GM18511 (cell line): ENCODE measurements around the gene RBFOX1.

ENCODE experiments used
- ATAC-seq: cut with Tn5 transposase; IDR thresholded peaks from one replicate; pipeline ENCODE4 v1.9.1; 2021; ENCODE audit warnings: mild to moderate bottlenecking, moderate library complexity; ENCODE audit not compliant: unreplicated experiment

The RBFOX1 gene

DNA sequence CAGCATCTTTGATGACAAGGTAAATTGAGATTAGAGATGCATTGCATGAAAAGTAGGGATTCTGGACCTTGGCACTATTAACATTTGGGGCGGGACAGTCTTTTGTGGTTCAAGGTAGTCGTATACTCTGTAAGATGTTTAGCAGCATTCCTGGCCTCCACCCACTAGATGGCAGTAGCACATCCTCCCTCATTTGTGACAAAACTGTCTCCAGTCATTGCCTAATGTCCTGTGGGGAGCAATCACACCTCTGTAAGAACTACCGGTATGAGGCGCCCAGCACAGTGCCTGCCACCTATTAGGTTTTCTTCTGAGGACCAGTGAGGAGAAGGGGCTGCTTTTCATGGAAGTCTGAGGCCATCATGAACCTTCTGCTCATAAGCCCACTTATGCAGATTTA lies 180.8 kb downstream of the RBFOX1 start:
- ATAC-seq: no peak

DNA sequence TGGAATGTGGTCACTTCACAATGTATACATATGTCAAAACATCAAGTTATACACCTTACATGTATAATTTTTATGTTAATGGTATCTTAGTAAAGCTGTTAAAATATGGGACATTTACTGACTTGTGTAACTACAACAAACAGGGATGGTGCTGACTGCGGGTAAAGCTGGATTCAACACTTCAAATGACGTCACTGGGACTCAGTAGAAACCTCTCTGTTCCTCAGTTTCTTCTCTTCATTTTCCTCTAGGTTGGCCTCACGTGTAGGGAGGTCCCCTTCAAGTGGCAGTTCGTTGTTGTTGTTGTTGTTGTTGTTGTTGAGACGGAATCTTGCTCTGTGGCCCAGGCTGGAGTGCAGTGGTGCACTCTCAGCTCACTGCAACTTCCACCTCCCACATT lies 182.9 kb downstream of the RBFOX1 start:
- no peak for ATAC-seq

DNA sequence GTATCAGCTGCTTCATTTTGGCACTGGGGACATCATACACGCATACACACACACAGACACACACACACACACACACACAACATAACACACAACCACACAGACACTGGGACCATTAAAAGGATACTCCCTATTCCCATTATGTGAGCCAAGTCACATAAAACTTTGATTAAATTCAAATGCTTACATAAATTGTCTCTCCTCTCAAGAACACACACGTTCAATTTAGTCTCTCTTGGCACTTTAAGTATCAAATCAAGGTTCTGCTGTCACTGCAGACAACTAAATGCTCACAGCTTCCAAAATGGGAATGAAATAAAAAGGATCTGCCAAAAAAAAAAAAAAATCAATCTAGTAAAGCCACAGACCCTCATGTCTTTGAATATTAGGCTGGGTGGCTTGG lies 184.9 kb downstream of the RBFOX1 start:
- no peak for ATAC-seq

DNA sequence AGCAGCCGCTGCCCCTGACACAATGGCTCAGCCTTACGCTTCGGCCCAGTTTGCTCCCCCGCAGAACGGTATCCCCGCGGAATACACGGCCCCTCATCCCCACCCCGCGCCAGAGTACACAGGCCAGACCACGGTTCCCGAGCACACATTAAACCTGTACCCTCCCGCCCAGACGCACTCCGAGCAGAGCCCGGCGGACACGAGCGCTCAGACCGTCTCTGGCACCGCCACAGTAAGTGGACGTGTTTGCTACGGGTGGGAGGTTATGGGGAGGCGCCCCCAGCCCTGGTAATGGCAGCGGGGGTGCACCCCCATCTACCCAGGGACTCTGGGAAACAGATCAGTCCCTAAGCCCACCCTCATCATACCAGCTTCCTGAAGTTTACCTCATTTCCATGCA lies 185.5 kb downstream of the RBFOX1 start:
- ATAC-seq: no peak

DNA sequence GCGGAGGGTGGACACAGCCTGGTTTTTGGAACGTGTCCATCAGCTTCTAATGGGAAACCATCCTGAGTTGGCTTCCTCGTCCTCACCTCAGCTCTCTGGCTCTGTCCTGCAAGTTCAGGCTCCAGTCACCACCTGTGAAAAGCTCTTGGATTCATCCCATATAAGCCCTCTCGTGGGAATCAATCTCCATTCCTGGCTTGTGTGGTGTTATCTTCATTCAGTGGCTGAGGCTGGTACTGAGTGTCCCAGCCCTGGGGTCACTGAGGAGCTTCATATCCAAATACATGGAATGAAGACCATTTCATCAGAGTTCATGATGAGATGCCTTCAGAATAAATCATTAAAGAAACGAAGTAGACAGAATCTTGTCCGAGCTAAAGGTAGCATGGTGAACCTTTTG lies 189.2 kb downstream of the RBFOX1 start:
- no peak for ATAC-seq

DNA sequence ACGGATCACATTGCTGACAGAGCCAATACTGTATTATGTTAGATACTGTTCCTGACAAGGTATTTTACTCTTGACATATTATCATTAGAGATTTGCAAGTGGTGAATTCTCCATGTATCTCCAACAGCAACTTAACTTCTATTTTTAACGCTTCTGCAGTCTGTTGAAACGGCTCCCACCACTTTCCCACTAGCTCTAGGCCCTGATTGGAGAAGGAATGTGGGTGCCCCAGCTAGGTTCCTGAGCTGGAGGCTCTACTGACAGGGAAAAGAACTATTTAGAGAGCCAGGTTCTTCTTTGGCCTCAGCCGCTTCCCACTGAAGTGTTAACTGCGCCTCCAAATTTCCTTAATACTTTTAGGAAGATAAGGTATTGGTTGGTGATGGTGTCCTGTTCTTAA lies 191.8 kb downstream of the RBFOX1 start:
- no peak for ATAC-seq

DNA sequence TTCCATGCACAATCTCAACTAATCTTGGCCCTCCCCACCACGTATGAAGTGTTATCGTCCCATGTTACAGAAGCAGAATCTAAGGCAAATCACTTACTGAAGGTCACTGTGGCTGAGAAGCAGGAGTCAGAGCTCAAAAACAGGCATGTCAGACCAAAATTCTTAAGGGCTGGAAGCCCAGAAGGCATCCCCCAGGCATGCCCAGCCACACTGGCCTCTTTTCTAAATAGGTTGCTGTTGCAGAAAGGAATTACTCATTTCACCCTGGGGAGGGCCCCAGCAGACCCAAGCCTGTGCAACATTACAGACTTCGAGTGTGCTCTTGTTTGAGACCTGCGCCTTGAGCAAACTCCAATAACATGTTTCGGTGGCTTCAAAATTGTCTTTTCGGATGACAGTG lies 194.1 kb downstream of the RBFOX1 start:
- ATAC-seq: no peak

DNA sequence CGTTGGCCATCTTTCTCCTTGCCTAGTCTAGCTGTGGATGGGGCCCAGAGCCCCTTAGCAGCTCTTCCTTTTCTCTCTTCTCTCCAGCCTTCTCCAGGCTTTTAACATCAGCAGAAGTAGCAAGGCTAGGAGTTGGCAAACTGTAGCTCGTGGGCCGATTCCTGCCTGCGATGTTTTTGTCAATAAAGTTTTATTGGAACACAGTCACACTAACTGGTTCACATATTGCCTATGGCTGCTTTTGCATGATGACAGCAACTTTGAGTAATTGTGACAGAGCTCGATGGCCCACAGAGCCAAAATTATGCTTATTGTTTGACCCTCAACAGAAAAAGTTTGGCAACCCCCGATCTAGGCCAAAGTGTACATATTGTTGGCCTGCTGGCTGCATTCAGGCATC lies 199.9 kb downstream of the RBFOX1 start:
- no peak for ATAC-seq

DNA sequence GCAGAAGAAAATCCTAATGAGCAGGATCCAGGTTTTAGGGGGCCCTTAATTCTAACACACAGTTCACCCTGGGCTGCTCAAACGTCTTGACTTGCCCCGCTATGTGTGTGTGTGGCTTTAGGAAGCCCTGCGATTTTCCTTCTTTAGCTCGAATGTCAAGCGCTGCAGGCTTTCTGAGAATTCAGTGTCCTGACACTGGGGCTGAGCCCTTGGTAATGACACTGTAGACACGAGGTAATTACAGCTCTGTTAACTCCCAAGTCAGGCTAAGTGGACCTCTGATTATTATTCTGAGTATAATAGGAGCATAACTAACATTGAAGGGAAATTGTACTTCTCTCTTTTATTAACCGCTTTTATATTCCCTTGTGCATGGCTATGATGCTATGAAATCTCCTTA lies 202.1 kb downstream of the RBFOX1 start:
- no peak for ATAC-seq

DNA sequence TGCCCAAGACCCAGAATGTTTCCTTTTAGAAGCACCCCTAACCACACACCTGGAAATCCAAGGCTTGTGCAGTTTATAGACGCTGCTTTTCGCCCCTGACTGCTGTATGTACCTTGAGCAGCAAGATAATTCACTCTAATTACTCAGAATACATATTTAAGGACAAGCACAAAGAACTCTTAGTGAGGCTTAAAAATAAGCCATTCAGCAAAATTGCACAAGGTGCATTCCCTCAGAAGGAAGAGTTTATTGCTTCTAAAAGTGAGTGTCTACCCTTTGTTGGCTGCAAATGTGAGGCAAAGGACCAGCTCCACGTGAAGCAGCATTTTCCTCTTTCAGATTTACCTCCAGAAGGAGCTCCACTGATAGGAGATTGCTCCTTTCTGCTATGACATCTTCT lies 208.4 kb downstream of the RBFOX1 start:
- no peak for ATAC-seq

DNA sequence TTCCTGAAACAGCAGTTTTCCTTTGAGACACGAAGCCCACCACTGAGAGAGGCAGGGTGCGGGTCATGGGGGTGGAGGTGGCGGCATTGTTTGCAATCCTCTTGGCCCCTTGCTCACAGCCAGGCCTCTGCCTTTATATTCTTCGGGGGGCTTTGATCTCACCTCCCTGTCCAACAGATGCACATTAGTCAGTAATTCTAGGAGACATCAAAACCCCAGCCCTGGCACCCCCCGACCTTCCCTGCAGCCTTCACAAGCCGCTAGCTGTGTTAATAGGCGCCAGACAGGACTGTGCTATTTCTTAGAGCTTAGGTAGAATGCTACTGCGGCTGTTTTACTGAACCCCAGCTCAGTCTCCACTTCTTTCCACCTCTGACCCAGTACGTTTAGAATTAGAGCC lies 212.6 kb downstream of the RBFOX1 start:
- ATAC-seq: no peak

DNA sequence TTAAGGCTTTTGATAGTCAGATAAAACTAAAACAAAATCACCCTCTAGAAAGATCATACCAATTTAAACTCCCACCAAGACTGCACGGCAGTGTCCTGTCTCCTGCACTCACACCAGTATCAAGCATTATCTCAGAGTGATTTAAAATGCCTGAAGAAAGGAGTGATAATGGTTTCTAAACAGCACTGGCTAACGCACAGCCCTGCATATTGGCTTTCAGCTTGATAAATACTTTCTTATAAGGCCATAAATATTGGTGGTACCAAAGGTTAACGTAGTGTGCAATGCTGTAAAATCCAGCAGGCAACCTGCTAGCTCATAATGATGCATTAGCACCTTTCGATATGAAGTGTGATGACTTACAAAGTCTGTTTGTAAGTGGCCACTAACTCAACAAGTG lies 214.3 kb downstream of the RBFOX1 start:
- no peak for ATAC-seq

DNA sequence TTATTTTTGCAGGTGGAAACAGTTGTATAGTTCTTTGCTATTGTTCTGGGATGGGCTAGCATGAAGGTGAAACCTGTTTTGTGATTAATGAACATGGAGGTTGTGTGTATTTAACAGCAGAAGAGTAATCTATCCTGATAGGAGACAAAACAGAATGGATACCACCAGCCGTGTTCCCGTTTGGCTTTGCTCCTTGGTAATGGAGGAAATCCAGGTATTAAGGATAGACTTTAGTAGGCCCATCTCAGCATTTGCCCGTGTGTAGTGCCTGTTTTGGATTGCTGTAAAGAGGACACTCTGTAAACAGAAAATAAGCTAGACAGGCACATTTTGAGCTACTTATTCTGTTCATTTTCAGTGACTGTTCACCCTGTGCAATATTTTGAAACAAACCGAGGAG lies 215.1 kb downstream of the RBFOX1 start:
- ATAC-seq: no peak

DNA sequence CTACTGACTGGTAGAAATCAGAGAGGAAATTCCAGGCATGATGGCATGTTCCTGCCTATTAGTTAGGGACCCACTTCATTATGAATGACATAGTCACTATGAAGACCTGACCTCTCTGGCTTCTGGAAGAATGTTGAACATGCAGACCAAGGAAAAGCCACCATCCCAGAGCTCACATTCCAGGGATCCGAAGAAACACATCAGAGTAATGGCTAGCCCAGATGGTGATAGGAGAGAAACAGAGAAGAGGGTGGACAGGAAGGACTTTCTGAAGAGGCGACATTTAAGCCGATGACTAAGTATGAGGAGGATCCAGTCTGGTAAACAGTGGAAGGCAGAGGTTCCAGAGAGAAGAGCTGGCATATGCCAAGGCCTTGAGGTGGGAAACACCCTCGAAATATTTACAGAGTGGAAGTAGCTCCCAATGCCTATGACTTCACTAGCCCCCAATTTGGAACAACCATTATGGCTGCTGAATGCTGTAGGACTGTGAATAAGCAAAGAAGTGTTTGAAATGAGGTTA lies 216.2 kb downstream of the RBFOX1 start:
- no peak for ATAC-seq

DNA sequence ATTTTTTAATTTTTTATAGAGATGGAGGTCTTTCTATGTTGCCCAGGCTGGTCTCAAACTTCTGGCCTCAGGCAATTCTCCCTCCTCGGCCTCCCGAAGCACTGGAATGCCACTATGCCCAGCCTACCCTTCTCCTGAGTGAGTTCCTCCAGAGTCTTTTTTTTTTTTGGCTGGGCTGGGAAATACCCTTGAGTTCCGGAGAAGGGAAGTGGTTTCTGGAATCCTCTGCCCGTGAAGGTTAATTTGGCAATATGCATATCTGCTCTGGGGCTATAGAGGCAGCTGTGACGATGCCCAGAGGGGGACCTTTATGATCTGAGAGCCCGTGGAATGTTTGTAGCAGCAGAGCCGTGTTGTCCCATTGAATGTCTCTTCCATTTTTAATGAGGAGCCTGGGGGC lies 217.5 kb downstream of the RBFOX1 start:
- no peak for ATAC-seq

DNA sequence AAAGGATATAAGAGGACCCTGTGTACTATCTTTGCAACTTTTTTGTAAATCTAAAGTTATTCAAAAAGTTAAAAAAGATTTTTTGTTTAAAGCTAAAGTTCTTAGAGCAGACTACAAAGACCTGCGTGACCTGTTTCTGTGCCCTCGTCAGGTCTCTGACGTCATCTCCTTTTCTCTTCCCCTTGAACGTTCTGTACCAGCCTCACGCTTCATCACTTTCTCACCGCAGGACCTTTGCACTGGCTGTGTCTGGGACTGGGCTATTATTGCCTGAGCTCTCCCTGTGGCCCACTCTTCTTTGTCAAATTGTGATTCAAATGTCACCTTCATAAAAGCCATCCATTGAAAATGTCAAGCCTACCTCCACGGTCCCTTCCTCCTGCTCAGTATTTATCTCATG lies 222.8 kb downstream of the RBFOX1 start:
- no peak for ATAC-seq

DNA sequence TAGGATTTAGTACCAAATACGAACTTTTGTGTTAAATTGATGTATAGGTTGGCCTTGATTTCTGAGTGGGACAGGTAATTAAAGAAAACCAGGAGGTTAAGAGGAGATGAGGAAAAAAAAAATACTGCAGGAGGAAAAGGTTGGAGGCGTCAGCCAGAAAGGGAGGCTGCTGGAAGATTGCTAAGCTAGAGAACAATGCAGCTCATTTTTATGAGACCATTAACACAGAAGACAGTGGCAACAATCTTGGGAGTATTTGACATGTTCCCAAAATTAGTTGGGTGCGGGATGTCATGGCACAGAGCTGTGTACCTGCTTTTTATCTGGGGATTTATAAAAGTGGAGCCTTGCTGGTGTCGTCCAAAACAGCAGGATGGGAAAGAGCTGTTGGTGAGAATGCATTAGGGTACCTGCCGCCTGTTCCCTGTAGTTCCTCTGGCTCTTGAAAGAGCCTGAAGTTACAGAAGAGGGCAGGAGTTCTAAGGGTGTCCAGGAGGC lies 229.3 kb downstream of the RBFOX1 start:
- no peak for ATAC-seq

DNA sequence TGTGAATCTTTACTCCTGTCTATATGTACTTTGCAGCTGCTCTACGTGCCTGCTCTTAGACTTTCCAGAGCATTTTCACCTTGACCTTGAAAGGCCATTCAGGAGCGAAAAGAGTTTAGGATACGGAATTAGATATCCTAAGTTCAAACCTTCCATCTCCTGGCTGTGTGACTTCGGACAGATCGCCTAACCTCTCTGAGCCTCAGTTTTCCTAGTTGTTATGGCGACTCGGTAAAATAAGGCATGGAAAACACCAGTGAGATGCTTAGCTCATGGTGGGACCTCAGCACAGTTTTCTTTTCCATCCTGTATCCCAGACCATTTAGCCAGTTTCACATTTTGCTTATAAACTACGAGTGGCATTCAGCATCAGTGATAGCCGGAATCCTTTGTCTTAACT lies 233.7 kb downstream of the RBFOX1 start:
- no peak for ATAC-seq

DNA sequence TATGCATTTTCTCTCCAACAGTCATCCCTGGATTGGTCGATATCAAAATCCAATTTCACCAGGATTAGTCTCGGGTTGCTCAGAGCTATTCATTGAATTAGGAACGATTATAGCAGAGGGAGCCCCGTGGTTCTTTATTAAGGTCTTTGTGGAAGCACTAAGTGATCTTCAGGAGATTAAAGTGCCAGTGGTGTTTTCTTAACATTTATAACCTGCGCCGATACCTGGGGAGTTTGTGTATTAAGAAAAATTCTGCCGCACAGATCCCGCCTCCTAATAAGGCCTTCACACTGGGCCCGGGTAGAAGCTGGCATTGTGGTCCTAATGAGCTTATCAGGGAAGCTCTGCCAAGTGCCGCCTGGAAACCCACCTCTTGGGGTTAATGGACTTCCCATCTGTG lies 238.7 kb downstream of the RBFOX1 start:
- ATAC-seq: no peak

DNA sequence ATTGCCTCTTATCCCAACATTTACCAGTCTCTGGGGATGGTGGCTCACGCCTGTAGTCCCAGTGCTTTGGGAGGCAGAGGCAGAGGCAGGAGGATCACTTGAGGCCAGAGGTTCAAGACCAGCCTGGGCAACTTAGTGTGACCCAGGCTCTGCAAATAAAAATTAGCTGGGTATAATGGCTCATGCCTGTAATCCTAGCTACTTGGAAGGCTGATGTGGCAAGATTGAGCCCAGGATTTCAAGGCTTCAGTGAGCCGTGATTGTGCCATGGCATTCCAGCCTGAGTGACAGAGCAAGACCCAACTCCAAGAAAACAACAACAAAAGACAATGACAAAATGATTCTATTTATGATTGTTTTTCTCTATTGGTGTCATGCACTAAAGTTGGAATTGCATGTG lies 244.9 kb downstream of the RBFOX1 start:
- no peak for ATAC-seq

DNA sequence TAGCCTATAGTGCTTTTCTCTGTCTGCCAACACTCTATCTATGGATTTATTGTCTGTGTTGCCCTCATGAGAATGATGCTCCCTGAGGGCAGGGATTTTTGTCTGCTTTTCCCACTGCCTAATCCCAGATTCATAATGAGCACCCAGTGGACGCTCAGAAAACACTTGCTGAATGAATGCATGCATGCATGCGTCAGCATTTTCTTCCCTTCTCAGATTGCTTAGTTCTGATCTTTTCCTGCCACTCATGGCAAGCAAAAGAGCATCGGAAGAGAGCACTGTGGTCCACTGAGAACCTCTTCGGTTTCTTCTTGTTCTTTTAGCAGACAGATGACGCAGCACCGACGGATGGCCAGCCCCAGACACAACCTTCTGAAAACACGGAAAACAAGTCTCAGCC lies 246.8 kb downstream of the RBFOX1 start:
- ATAC-seq: no peak

DNA sequence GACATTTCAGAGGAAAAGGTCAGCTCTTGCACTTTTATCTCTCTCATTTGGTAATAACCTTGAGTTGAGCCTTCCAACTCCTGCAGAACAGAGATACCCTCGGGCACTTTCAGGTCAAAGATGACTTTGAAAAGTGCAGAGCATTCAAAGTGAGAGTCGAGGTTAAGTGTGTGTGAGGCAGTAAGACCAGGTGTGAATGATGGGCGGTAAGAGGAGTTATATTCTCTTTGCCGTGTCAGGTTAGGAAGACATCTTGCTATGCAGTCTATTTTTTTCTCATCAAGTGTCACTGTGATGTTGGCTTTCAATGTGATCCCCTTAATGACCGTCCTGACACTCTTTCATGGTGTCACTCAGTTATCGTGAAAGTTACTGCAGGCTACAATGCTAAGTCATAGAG lies 248.5 kb downstream of the RBFOX1 start:
- ATAC-seq: no peak

DNA sequence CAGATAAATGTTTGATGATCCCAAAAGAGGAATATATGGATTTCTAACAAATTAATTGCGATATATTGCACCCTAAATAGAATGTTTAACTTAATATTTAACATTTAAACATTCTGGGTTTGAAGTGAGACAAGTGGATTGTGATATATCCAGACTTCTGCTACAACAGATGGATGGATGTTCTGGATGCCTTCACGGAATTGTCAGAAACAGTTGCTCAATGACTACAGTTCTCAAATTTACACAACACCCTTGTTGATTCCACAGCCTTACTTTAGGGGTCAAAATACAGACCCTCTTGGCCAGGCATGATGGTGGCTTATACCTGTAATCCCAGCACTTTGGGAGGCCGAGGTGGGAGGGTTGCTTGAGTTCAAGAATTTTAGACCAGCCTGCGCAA lies 250.8 kb downstream of the RBFOX1 start:
- ATAC-seq: no peak

DNA sequence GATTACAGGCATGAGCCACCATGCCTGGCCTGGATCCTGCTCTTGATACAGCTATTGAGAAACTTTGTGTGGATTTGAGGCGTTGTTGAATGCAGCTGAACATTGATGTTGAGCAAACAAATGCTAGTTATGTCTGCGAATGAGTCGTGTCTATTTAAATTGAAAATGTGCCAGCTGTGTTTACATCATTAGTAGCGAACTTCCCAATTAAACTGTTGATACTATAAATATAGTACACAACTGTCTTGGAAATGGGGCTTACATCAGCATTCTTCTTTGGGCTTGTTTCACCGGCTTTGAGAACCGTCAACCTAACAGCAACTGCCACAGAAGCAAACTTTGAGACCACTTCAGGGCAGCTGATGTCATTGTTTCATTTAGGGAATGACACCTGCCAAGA lies 251.9 kb downstream of the RBFOX1 start:
- ATAC-seq: no peak
